HG03064 (cell line): ENCODE data around the gene JCHAIN.
"Not testable (repeated sequence)": the region's sequence is repeated elsewhere in the genome, so short reads cannot be mapped to it uniquely, and the experiment has no call there.

ENCODE experiments used
- ATAC-seq: cut with Tn5 transposase; IDR thresholded peaks from one replicate; pipeline ENCODE4 v1.9.1; 2021; ENCODE audit warnings: low read depth; ENCODE audit not compliant: unreplicated experiment

Gene JCHAIN

DNA sequence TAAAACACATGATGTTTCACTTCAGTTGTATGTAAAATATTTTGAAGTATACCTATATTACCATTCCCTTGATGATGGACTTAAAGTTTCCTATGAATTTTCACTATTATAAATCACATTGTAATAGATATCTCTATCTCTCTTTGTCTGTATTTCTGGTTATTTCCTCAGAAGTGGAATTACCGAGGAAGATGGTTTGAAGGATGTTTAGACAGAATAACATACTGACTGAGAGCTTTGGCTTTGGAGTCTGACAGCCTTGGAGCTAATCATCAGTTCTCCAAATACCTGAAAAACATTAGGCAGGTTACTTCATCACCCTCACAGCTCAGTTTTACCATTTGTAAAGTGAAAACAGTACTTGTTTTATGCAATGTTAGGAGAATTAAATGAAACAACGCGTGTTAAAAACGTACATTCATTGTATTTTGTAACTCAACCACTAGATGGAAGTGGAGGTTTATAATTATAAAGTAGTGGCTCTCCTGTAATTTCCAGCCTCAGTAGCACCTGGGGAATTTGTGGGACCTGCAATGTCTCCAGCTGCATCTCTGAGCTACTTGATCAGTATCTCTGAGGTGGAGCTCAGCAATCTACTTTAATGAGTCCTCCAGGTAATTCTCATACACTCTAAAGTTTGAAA lies 14.3 kb downstream of the JCHAIN start:
- no peak for ATAC-seq

GRCh38 chr4:70650741-70651140 lies 15.6 kb downstream of the JCHAIN start:
- ATAC-seq: not testable (repeated sequence)

GRCh38 chr4:70640192-70640591 lies 26.1 kb downstream of the JCHAIN start:
- ATAC-seq: no peak

- no peak for ATAC-seq
These were observed 28.9 kb downstream of the JCHAIN start for GRCh38 chr4:70637239-70637913.

- ATAC-seq: no peak
These were observed 31.8 kb downstream of the JCHAIN start for GRCh38 chr4:70634482-70634881.

GRCh38 chr4:70632028-70632427 lies 34.3 kb downstream of the JCHAIN start:
- no peak for ATAC-seq

DNA sequence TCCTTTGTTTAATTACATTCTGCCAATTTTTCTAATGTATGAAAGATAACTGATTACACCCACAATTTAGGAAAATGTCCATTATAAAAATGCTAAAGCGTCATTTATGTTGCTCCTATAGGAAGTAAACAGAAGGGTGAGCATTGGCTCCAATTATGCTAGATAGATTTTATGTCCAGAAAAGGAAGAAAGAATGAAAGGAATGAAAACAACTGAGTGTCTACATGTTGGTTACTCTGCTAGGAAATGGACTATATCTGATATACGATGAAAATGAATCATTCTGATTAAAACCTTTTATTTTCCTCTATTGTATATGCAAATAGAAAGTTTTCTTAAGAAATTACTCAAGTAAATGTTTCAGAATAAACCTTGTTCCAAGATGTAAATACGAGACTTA lies 36.1 kb downstream of the JCHAIN start:
- no peak for ATAC-seq

DNA sequence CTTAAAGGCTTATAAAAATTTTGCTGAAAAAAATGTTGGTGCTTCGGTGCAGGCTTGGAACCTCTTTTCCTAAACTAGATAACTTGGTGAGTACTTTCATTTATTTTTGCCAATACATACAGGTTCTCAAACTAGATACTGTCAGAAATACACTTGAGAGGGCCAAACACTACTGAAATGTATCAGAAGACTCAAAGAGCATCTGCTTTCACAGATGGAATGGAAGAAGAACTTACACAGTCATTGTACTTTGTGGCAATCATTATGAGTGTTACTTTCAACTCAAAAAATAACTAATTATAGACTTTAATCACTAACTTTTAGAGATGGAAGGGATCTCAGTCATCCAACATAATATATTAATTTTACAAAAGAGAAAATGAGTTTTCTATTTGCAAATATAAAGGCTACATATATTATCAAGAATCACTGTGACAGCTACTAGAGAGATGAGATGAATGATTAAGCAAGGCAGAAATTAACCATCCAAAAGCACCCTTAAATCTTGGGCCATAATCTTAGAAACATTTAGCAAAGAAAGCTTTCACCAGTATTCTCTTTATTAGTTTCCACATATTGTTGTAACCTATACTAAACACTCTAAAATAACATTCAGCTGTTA lies 36.7 kb downstream of the JCHAIN start:
- ATAC-seq: no peak

GRCh38 chr4:70628444-70628843 lies 37.9 kb downstream of the JCHAIN start, which contains the start of gene ENAM:
Gene ENAM, plus strand, starts transcription at chr4:70628744. Its CDS starts 757 bp downstream, at chr4:70629501.
- no peak for ATAC-seq

DNA sequence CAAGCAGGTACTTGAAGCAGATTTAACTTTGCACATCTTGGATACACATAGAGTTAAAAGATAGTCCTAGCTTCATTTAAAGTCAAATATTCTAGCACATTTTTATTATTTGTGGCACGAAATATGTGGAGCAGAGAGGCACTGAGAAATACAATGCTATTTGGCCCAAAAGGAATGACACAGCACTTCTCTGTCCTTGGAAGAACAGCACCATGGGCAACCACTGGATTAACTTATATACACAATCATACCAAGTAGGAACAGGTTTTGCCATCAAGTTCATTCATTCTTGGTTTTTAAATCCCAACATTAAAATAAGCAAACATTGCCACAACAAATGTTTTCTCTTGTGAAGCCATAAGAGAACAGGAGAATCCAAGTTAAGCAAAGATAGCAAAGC lies 38.7 kb downstream of the JCHAIN start:
- no peak for ATAC-seq

GRCh38 chr4:70624226-70624793 lies 42.0 kb downstream of the JCHAIN start:
- ATAC-seq: no peak

- ATAC-seq: no peak
These were observed 43.0 kb downstream of the JCHAIN start for GRCh38 chr4:70623323-70623722.

DNA sequence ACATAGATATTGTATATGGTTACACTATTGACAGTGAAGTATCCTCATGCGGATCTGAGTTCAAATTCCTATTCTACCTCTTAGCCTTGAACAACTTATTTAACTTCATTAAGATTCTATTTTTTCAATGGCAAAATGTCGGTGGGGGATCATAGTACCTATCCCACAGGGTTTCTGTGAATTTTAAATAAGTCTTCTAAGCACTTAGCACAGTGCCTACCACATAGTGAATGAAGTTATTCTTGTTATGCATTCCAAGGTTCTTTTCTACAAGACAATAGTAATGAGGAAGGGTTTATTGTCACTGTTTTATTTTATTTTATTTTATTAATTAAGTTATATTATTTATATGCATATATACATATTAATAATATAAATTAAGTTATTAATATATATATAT lies 46.5 kb downstream of the JCHAIN start:
- no peak for ATAC-seq

GRCh38 chr4:70619288-70619687 lies 47.0 kb downstream of the JCHAIN start:
- no peak for ATAC-seq

DNA sequence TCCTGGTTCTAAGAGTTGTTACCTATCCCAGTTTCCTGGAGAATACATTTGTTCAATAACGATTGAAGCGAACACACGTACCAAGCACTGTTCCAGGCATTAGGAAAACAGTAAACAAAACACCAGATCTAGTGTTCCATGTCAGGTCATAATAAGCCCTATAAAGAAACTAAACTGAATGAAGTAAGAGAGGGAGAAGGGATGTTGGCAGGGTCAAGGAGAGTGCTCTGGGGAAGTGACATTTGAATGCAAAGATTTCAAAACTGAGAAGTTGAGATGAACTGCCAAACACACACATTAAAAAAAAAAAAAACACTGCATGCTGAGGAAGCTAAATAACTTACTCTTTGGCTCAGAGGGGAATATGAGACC lies 52.1 kb downstream of the JCHAIN start:
- no peak for ATAC-seq

GRCh38 chr4:70613306-70614183 lies 52.8 kb downstream of the JCHAIN start:
- ATAC-seq: peak; percentile 54

- no peak for ATAC-seq
These were observed 58.0 kb downstream of the JCHAIN start for GRCh38 chr4:70608324-70608723.

DNA sequence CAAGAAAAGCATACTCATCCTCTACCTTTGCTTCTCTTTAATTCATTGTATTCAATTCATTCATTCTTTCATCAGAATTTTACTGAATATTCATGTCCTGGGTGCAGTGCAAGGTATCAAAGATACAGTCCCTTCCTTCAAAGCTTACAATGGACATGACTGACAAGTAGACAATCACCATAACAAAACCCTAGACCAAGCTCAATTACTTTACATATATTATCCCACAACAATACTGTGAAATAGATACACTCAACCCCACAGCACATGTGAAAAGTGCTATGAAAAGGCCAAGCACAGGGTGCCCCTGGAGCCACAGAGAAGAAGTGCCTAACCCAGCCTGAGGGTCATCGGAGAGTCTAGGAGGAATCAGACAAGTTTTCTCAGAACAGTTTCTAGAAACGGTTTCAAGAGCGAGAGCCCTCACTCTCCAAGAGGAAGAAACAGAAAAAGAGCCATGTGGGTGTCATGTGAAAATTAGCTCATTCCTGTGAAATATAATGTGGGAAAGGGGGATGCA lies 58.9 kb downstream of the JCHAIN start:
- ATAC-seq: no peak

GRCh38 chr4:70606459-70606858 lies 59.8 kb downstream of the JCHAIN start:
- no peak for ATAC-seq
